ENCODE data around the gene ACSS2.
"Not testable (repeated sequence)": the region's sequence is repeated elsewhere in the genome, so short reads cannot be mapped to it uniquely, and the experiment has no call there.

Gene ACSS2

GRCh38 chr20:34880971-34881370 is 4.6 kb downstream of the ACSS2 start:
- H3K36me3 Mint-ChIP-seq (ENCODE audit: insufficient read depth); H3K27me3 Mint-ChIP-seq; H3K4me3 Mint-ChIP-seq; H3K9me3 Mint-ChIP-seq; ATAC-seq (replicated peaks; ENCODE audit: extremely low read depth, poor library complexity, severe bottlenecking); H3K27ac Mint-ChIP-seq (ENCODE audit: low read depth); DNase-seq (ENCODE audit: low spot score in 2 of 2): not testable (repeated sequence)
- peaks cover 13% of the 10 kb centered on the region for H3K4me1 Mint-ChIP-seq

- no peak for ATAC-seq (replicated peaks; ENCODE audit: extremely low read depth, poor library complexity, severe bottlenecking)
- H3K27me3 Mint-ChIP-seq, result no peaks in the 10 kb centered on the region
- no peaks in the 10 kb centered on the region for H3K9me3 Mint-ChIP-seq
- peaks cover 6% of the 10 kb centered on the region for H3K4me1 Mint-ChIP-seq
- H3K4me3 Mint-ChIP-seq, result no peak overlapping the region
- no peak overlapping the region for H3K27ac Mint-ChIP-seq (ENCODE audit: low read depth)
- DNase-seq (ENCODE audit: low spot score in 2 of 2), result no peak
- H3K36me3 Mint-ChIP-seq (ENCODE audit: insufficient read depth), result peaks cover 4% of the 10 kb centered on the region
Observed at GRCh38 chr20:34881689-34882088, 5.3 kb downstream of the ACSS2 start.

DNA sequence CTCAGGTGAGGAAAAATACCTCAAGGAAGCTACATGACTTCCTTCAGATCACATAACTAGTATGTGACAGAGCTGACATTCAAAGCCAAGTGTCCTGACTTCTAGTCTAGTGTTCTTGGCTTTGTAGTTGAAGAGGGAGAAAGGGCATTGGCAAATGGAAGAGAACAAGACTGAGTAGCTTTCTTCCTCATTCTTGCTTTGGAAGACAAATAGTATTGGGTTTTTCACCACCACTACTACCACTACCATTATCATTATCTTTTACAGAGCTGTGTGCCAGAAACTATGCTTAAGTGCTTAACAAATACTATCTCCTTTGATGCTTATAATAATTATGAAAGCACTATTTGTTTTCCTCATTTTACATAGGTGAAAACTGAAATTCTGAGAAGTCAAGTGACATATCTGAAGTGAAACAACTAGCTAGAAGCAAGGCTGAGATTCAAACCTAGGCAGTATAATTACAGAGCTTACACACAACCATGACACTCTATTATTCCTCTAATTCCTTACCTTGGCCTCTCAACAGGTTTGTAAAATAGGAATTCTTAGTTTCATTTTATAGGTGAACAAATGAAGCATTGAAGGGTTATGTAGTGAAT is 6.8 kb downstream of the ACSS2 start:
- H3K4me1 Mint-ChIP-seq, result no peaks in the 10 kb centered on the region
- H3K36me3 Mint-ChIP-seq (ENCODE audit: insufficient read depth), result no peaks in the 10 kb centered on the region
- H3K9me3 Mint-ChIP-seq, result no peaks in the 10 kb centered on the region
- H3K4me3 Mint-ChIP-seq, result no peak overlapping the region
- no peaks in the 10 kb centered on the region for H3K27me3 Mint-ChIP-seq
- H3K27ac Mint-ChIP-seq (ENCODE audit: low read depth), result no peak overlapping the region
- DNase-seq (ENCODE audit: low spot score in 2 of 2) (no peak), ATAC-seq (replicated peaks; ENCODE audit: extremely low read depth, poor library complexity, severe bottlenecking) (no peak)

DNA sequence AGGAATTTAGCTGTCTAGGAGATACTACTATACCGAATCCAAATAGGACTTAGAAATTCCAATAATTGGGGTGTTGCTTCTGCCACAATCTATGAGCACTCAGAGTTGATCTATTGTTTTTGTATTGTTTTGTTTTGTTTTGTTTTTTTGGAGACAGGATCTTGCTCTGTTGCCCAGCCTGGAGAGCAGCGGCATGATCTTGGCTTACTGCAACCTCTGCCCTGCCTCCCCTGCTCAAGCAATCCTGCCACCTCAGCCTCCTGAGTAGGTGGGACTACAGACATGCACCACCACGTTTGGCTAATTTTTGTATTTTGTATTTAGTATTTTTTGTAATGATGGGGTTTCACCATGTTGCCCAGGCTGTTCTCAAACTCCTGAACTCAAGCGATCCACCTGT is 7.4 kb downstream of the ACSS2 start:
- Mint-ChIP-seq H3K27ac (ENCODE audit: low read depth) (no peak overlapping the region), H3K4me3 (no peak overlapping the region), H3K36me3 (ENCODE audit: insufficient read depth) (no peaks in the 10 kb centered on the region), H3K9me3 (no peaks in the 10 kb centered on the region), H3K27me3 (no peaks in the 10 kb centered on the region), H3K4me1 (no peaks in the 10 kb centered on the region)
- DNase-seq (ENCODE audit: low spot score in 2 of 2), result no peak
- no peak for ATAC-seq (replicated peaks; ENCODE audit: extremely low read depth, poor library complexity, severe bottlenecking)

GRCh38 chr20:34884260-34884659 is 7.8 kb downstream of the ACSS2 start:
- H3K36me3 Mint-ChIP-seq (ENCODE audit: insufficient read depth), result no peaks in the 10 kb centered on the region
- no peaks in the 10 kb centered on the region for H3K9me3 Mint-ChIP-seq
- no peaks in the 10 kb centered on the region for H3K4me1 Mint-ChIP-seq
- no peak overlapping the region for H3K4me3 Mint-ChIP-seq
- ATAC-seq (replicated peaks; ENCODE audit: extremely low read depth, poor library complexity, severe bottlenecking), result no peak
- H3K27ac Mint-ChIP-seq (ENCODE audit: low read depth), result no peak overlapping the region
- no peak for DNase-seq (ENCODE audit: low spot score in 2 of 2)
- H3K27me3 Mint-ChIP-seq, result no peaks in the 10 kb centered on the region

- H3K27me3 Mint-ChIP-seq, result no peaks in the 10 kb centered on the region
- no peaks in the 10 kb centered on the region for H3K4me1 Mint-ChIP-seq
- no peak for DNase-seq (ENCODE audit: low spot score in 2 of 2)
Observed at GRCh38 chr20:34886122-34886521, 9.7 kb downstream of the ACSS2 start.

DNA sequence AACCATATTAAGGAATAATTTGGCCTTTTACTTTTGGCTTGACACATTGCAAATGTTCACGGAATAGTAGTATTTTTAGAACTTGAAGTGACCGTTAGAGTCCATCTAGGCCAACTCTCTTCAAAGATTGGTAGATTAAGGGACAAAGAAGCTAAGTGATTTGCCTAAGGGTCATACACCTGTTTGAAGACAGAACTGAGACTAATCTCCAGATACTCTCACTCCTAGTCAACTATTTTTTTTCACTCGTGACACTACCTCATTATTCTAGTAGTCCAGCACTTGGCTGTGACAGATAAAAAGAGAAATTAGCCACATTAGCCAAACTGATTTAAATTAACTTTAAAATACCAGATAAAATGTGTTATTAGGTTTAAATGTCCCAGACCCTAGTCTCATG is 10.6 kb downstream of the ACSS2 start:
- H3K4me3 Mint-ChIP-seq, result no peak overlapping the region
- ATAC-seq (replicated peaks; ENCODE audit: extremely low read depth, poor library complexity, severe bottlenecking), result no peak
- H3K4me1 Mint-ChIP-seq, result no peaks in the 10 kb centered on the region
- H3K36me3 Mint-ChIP-seq (ENCODE audit: insufficient read depth), result no peaks in the 10 kb centered on the region
- no peak overlapping the region for H3K27ac Mint-ChIP-seq (ENCODE audit: low read depth)
- no peaks in the 10 kb centered on the region for H3K27me3 Mint-ChIP-seq
- no peak for DNase-seq (ENCODE audit: low spot score in 2 of 2)
- no peaks in the 10 kb centered on the region for H3K9me3 Mint-ChIP-seq

More at GRCh38 chr20:34886122-34886521, 9.7 kb downstream of the ACSS2 start:
- Mint-ChIP-seq H3K27ac (ENCODE audit: low read depth) (no peak overlapping the region), H3K4me3 (no peak overlapping the region), H3K36me3 (ENCODE audit: insufficient read depth) (no peaks in the 10 kb centered on the region), H3K9me3 (no peaks in the 10 kb centered on the region)
- ATAC-seq (replicated peaks; ENCODE audit: extremely low read depth, poor library complexity, severe bottlenecking), result no peak

- Mint-ChIP-seq H3K9me3 (no peaks in the 10 kb centered on the region), H3K27ac (ENCODE audit: low read depth) (no peak overlapping the region), H3K4me3 (no peak overlapping the region), H3K4me1 (no peaks in the 10 kb centered on the region), H3K36me3 (ENCODE audit: insufficient read depth) (no peaks in the 10 kb centered on the region), H3K27me3 (no peaks in the 10 kb centered on the region)
- DNase-seq (ENCODE audit: low spot score in 2 of 2) (no peak), ATAC-seq (replicated peaks; ENCODE audit: extremely low read depth, poor library complexity, severe bottlenecking) (no peak)
Observed at GRCh38 chr20:34888468-34888867, 12.1 kb downstream of the ACSS2 start.

DNA sequence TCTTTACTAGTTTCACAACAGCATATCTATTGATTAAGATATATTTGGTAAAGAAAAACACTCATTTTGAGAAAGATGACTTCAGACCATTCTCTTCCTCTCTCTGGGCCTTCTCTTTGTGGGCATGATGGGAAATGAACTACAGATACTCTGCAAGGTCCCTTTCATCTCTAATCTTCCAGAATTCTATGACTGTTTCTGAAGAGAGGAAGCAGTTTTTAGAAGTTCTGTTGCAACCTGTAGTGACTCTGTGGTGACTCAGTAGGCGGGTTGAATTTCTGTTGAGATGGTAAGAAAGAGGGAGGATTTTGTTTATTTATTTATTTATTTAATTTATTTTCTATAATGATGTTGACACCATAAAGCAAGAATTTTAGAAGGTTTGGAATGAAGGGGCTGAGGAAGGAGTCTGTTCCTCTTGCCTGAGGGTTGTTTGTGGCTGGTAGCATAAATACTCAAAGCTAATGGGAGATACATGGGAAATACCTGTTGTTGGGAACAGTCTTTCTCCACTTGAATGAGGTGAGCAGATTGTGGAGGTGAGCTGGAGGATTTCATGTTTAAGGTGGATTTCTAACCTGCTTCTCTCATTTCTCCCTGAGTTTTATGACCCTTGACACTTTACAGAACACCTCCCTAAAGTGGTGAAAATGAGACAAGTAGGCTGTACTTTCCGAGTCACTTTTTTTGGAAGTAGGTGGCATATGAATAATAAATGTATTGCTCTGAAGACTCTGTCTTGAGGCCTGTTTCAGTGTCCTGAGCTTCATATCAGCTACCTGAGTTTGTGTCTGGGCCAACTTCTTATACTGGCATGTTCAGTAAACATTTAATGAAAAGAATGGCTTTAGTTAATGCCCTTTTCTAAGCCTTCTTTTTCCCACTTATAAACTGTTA is 15.0 kb downstream of the ACSS2 start:
- Mint-ChIP-seq H3K4me3 (no peak overlapping the region), H3K4me1 (no peaks in the 10 kb centered on the region), H3K9me3 (no peaks in the 10 kb centered on the region), H3K36me3 (ENCODE audit: insufficient read depth) (no peaks in the 10 kb centered on the region), H3K27ac (ENCODE audit: low read depth) (no peak overlapping the region), H3K27me3 (no peaks in the 10 kb centered on the region)
- DNase-seq (ENCODE audit: low spot score in 2 of 2) (no peak), ATAC-seq (replicated peaks; ENCODE audit: extremely low read depth, poor library complexity, severe bottlenecking) (no peak)

GRCh38 chr20:34892671-34893070 is 16.3 kb downstream of the ACSS2 start:
- no peaks in the 10 kb centered on the region for H3K27me3 Mint-ChIP-seq
- H3K27ac Mint-ChIP-seq (ENCODE audit: low read depth), result peak overlapping the region; percentile 33
- DNase-seq (ENCODE audit: low spot score in 2 of 2) (no peak), ATAC-seq (replicated peaks; ENCODE audit: extremely low read depth, poor library complexity, severe bottlenecking) (no peak)
- H3K36me3 Mint-ChIP-seq (ENCODE audit: insufficient read depth), result no peaks in the 10 kb centered on the region
- H3K9me3 Mint-ChIP-seq, result no peaks in the 10 kb centered on the region
- H3K4me3 Mint-ChIP-seq, result no peak overlapping the region
- no peaks in the 10 kb centered on the region for H3K4me1 Mint-ChIP-seq

DNA sequence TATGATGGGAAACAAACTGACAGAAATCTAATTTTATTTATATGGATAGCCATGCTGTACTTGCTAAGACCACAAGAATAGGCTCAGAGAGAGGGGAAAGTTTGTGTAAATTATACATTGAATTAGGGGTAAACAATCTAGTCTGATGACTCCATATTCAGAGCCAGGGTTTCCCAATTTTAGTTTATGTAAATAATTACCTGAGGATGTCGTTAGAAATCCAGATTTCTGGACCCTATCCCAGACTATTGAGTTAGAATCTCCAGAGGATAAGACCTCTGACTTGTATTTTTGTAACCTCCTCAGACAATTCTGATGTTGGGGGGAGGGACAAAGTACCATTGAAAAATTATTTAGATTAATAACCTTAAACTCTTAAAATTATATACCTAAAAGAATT is 18.3 kb downstream of the ACSS2 start:
- ATAC-seq (replicated peaks; ENCODE audit: extremely low read depth, poor library complexity, severe bottlenecking) (no peak), DNase-seq (ENCODE audit: low spot score in 2 of 2) (no peak)
- no peaks in the 10 kb centered on the region for H3K9me3 Mint-ChIP-seq
- no peak overlapping the region for H3K4me3 Mint-ChIP-seq
- H3K36me3 Mint-ChIP-seq (ENCODE audit: insufficient read depth), result no peaks in the 10 kb centered on the region
- H3K27ac Mint-ChIP-seq (ENCODE audit: low read depth), result no peak overlapping the region
- no peaks in the 10 kb centered on the region for H3K27me3 Mint-ChIP-seq
- no peaks in the 10 kb centered on the region for H3K4me1 Mint-ChIP-seq

DNA sequence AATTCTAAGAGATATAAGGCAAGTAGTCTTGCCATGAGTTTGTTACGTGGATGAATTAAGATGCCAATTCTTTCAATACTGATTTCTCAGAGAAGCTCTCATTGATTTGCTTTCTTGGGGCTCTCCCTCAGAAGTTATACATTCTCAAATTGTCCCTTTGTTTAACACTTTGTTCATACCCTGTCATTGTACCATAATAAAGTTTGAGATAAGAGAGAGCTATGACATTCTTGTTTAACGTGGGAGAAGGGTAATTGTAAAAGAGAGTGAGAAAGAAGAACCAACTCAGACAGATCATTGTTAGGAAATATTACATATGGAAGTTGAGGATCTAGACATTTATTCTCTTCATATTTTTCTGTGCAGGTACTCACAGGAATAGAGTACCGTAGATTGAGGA is 19.1 kb downstream of the ACSS2 start:
- H3K36me3 Mint-ChIP-seq (ENCODE audit: insufficient read depth), result no peaks in the 10 kb centered on the region
- no peak overlapping the region for H3K4me3 Mint-ChIP-seq
- H3K9me3 Mint-ChIP-seq, result no peaks in the 10 kb centered on the region
- no peaks in the 10 kb centered on the region for H3K4me1 Mint-ChIP-seq
- no peaks in the 10 kb centered on the region for H3K27me3 Mint-ChIP-seq
- no peak overlapping the region for H3K27ac Mint-ChIP-seq (ENCODE audit: low read depth)
- ATAC-seq (replicated peaks; ENCODE audit: extremely low read depth, poor library complexity, severe bottlenecking) (no peak), DNase-seq (ENCODE audit: low spot score in 2 of 2) (no peak)

- no peak for DNase-seq (ENCODE audit: low spot score in 2 of 2)
- Mint-ChIP-seq H3K27ac (ENCODE audit: low read depth) (no peak overlapping the region), H3K4me3 (no peak overlapping the region), H3K27me3 (no peaks in the 10 kb centered on the region), H3K9me3 (no peaks in the 10 kb centered on the region), H3K4me1 (no peaks in the 10 kb centered on the region), H3K36me3 (ENCODE audit: insufficient read depth) (no peaks in the 10 kb centered on the region)
- no peak for ATAC-seq (replicated peaks; ENCODE audit: extremely low read depth, poor library complexity, severe bottlenecking)
Observed at GRCh38 chr20:34896086-34896621, 19.7 kb downstream of the ACSS2 start.
